CD4-positive, alpha-beta T cell treated with Interleukin-21 for 1 hour (primary cell): Measurements from ENCODE around the gene KRT17.
"Not testable (repeated sequence)": the region's sequence is repeated elsewhere in the genome, so short reads cannot be mapped to it uniquely, and the experiment has no call there.

Source experiments
- DNase-seq: peaks from one replicate; pipeline ENCODE4 v3.0.0-alpha.2; 2020

KRT17 gene

DNA sequence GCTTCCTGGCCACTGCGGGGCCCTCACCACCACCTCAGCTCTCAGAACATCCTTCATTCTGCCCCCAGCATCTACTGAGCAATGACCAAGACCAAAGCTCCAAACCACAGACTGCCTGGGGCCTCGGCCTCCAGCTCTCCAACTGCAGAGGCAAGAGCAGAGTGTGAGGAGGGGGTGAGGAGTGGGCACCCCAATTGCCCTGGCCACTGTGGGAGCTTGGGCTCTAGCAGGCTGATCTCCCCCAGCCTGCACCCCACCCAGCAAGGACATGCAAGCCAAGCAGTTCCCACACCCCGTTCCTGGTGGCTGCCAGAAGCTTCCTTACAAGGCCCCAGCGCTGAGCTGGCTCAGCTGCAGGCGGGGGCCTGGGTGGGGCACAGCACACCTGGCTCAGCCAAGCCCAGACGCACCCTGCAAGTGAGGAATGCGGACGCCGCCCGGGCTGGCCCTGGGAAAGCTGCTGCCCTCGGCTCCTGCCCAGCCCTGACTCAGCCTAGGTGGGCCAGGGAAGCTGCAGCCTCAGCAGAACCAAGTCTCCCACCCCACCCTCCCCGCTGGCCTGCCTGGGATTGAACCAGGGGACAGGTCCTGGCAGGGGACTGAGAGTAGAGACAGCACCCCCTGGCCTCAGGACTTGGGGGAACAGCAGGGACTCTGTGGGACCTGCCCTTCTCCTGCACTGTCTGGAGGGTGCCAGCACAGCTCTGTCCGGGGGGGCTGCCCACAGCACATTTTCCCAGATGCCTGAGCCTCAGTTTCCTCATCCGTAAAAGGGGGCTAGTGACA, 29.7 kb upstream of the KRT17 start:
- no peak for DNase-seq

GRCh38 chr17:41653421-41653820, 29.0 kb upstream of the KRT17 start:
- DNase-seq, result no peak

DNA sequence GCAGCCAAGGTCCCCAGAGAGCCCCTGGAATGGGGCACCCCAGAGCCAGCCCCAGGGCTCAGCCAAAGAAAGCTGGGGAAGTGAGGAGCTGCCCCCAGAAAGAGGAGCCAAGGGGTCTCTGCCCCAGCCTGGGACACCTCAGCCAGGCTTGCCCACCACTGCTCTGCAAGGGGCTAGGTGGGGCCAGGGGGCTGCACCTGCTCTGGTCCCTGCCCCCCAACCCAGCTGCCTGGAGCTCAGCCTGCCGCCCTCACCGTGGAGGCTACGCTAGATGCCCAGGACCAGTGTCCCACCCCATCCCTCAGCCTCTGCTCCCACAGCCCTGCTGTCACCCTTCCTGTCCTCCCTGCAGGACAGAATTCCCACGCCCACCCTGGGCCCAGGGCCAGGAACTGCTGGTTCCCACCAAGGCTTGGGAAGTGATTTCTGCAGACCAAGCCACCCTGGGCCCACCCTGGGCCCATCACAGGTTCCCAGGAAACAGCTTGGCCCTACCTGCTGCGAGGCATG, 28.1 kb upstream of the KRT17 start:
- no peak for DNase-seq

DNA sequence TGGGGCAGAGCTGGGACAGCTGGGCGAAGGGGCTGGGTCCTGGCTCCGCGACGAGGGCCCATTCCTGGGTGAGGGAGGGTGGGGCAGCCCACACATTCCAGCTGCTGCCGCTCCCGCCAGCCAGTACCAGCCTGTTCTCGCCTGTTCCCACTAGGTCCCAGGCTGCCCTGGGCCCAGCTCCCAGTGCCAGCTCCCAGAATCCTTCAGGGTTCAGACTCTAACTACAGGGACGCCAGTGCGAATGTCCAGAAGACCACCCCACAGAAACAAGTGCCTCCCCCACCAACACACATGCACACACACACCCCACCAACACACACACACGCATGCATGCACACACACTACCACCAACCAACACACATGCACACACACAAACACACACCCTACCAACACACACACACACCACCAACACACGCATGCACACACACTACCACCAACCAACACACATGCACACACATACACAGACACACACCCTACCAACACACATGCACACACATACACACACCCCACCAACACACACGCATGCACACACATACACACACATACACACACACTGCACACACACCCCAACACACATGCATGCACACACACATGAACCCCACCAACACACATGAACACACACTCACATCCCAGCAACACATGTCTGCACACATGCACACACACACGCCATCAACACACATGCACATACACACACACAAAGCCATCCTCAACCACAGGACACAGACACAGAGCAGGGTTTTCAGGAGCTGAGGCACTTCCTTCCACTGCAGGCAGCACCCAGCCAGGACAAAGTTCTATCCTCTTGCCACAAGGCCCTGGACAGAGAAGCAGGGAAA, 27.5 kb upstream of the KRT17 start:
- DNase-seq, result no peak

DNA sequence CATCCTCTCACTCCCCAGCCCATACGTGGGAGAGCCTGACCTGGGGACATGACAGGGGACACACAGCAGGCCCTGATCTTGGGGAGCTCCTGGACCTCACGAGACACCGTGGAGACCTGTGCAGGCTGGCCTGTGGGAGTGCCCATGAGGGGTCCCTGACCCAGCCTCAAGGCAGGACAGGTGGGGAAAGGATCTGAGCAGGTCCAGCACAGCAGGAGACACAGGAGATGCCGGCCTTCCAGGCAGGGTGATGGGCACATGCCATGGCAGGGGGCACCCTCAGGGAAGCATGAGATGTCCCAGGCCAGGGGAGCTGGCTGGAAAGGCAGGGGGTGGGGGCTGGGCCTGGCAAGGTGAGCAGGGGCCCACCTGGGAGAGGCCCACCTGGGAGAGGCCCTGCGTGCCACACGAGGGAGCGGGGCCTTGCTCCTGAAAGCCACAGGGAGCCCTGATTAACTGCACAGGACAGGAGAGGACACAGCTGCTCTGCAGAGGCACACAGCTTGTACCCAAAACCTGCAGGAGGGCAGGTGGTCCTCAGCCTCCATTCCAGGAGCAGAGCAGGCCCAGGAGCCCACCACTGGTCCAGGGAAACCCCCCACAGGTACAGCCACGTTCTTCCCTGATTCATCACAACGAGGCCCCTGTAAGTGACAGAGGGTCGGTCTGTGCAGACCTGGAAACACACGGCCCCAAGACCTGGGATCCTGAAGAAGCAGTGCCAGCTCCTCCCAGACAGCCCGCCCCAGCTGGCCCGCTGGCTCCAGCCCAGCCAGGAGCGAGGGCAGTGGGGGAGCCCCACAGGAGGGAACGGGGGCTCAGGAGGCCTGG, 26.6 kb upstream of the KRT17 start:
- DNase-seq, result no peak

DNA sequence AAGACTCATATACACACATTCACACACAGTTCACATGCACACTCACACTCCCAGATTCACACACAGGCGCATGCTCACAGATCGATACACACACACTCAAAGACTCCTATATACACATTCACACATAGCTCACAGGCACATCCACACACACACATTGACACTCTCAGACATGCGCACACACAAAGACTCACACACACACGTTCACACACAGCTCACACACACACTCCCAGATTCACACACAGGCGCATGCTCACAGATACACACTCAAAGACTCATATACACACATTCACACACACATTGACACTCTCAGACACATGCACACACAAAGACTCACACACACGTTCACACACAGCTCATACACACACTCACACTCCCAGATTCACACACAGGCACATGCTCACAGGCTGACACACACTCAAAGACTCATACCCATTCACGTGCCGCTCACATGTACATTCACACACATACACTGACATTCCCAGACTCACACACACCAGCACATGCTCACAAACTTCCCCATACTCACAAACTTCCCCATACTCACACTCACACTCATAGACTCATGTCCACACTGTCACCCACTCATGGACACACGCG, 25.6 kb upstream of the KRT17 start:
- DNase-seq, result no peak

- DNase-seq, result peak; percentile 83
These were observed 24.2 kb upstream of the KRT17 start for GRCh38 chr17:41648411-41649195.

DNA sequence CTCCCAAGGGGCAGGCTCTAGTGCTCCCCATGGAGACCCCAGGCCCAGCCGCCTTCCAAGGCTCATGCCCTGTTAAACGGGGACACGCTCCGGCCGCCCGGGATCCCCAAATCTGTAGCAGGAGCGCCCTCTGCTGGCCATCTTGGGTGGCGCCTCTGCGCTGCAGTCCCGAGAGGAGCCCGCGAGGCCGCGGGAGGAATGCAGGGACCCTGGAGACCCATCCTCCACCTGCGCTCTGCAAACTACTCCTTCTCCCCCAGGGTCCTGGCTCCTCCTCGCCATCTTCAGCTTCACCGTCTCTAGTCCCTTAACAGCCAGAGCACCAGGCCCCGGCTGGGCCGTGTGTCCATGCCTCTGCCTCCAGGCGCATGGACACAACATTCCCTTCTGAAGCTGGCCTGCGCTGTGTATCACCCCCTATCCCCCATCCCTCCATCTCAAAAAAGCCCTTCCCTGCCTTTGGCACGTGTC, 23.6 kb upstream of the KRT17 start:
- DNase-seq, result peak; percentile 85

DNA sequence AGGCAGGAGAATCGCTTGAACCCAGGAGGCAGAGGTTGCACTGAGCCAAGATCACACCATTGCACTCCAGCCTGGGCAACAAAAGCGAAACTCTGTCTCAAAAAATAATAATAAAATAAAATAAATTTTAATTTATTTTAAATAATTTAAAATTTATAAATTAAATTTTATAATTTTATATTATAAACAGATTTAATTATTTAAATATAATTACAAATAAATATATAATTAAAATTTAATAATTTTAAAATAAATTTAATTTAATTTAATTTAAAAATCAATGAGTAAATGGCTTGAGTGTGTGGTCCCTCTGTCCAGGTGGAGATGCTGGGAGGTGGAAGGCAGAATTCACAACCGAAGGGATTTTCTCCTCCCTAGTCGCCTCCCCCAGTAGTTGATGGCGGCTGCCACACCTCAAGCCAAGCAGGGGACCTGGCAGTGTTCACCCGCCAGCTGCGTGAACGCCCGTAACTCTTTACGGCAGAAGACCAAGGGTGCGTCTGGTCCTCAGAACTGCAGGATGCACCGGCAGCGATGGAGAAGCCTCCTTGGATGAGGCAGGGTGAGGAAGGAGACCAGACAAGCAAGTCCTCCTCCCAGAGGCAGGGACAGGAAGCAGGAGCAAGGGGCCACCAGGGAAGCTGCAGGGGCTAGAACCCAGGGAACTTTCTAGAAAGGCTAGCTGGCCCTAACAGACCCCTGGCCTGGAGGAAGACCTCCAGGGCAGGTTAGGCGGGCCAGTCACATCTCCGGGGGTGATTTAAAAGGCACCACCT, 22.9 kb upstream of the KRT17 start:
- DNase-seq, result no peak

- DNase-seq, result no peak
These were observed 18.1 kb upstream of the KRT17 start for GRCh38 chr17:41642252-41643156.

GRCh38 chr17:41640596-41640995, 16.2 kb upstream of the KRT17 start:
- not testable (repeated sequence) for DNase-seq

DNA sequence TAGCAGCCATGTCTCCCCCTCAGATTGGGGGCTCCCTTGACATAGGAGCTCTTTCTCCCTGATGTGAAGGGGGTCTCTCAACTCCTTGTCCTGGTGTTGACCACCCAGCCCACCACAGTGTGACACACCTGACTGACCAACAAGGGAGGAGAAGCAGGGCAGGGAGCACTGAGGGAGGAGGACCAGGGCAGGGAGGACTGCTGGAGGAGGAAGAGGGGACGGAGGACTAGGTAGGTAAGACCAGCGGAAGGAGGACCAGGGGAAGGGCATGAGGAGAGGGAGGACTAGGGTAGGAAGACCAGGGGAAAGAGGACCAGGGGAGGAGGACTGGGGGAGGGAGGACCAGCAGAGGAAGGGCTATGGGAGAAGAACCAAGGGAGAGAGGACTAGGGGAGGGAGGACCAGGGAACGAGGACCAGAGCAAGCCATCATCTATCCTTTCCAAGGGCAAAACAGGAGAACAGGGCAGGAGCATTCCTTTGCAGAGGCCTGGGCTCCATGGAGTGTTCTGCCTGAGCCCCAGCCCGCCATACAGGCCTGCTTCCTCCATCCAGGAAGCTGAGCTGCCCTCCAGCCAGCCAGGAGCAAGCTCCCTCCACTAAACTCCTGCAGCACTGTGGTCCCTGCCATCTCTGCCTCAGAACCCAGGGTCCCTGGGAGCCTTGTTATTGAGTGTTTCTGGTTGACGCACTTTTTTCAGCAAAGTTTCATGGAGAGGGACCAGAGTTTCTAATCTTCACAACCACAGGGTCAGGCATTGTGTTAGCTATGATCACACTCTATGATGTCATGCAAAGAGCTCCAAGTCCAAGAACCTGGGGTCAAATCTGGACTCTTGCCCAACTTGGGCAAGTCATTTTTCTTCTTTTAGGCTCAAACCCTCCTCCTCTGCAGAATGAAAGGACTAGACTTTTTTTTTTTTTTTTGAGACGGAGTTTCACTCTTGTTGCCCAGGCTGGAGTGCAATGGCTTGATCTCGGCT, 15.4 kb upstream of the KRT17 start:
- no peak for DNase-seq

DNA sequence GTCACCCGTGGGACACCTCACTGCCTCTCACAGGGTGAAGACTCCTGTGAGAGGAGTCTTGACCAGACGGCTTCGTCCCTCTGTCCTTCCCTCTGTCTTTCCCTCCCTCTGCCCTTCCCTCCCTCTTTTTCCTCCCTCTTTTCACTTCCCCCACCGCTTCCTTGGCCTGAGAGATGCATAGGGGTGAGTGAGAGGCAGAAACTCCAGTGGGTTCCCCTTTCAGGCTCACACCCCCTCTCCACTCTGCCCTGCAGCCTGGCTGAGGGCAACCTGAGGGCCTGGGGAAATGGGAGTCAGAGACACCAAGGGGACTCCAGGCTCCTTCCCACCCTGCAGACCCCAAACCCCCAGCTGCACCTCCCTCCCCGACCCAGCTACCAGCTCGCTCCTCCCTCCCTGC, 14.6 kb upstream of the KRT17 start:
- DNase-seq, result no peak

DNA sequence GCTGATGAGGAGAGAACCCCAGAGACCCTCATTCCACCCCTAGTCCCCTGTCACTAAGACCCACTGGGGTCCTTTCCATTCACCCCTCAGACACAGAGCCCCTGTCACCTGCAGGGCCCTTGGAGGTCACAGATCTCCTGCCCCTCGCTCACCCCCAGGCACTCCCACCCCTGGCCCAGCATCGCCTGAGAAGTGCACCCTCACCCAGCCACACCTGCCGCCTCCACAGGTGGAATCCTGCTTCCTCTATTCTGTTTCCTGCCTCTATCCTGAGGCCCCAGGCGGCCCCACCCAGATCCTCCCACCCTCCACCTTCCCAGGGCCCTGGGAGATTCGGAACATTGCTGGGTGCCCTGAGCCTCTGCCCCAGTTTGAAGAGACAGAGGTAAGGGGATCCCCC, 13.8 kb upstream of the KRT17 start:
- no peak for DNase-seq

DNA sequence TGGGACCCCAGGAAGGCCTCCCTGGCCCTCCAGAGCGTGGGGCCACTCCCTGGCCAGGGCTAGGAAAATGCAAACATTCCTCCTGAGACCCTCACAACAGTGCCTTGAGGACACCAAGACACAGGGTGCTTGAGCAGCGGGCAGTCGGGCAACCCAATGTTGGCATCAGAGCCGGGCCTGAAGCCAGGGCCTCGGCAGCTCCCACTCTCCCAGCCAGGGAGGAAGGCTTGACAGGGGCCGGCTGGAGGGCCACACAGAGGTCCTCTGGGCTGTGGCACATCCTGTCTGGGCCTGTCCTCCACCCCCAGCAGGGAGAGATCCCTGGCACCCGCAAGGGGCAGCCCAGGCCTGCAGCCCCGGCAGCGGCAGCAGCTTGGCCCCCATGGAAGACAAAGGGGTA, 12.3 kb upstream of the KRT17 start:
- no peak for DNase-seq

GRCh38 chr17:41635121-41636097, 11.0 kb upstream of the KRT17 start:
- DNase-seq, result no peak

- no peak for DNase-seq
These were observed 10.3 kb upstream of the KRT17 start for GRCh38 chr17:41634639-41635038.
